SKM-1 treated with dmso at 0.1 percent for 144 hours (cell line): ENCODE data around the gene CENPV.
"Not testable (repeated sequence)": the region's sequence is repeated elsewhere in the genome, so short reads cannot be mapped to it uniquely, and the experiment has no call there.

Experiments used
- DNase-seq: peaks from one replicate; lab custom pipeline; 2025; ENCODE audit not compliant: unreplicated experiment; lab: John Stamatoyannopoulos, UW

CENPV gene

DNA sequence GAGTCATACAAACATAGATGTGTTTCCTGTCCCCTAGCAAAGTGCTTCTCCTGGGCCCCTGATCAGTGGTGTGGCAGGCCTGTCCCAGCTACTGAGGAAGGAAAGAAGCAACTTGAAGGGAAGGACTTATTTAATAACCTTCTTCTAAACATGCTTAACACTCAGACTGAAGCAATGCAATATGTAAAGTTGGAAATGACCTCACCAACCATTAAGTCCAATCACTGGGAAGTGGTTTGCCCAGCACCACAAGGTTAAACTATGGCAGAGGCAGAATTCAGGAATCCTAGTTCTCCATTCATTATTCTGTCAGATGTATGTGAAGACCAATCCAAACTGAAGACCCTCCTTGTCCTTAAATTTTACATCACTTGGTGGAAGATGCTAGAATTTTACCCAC lies 39.1 kb downstream of the CENPV start:
- DNase-seq, result no peak

- no peak for DNase-seq
These were observed 39.9 kb downstream of the CENPV start for GRCh38 chr17:16313139-16314090.

DNA sequence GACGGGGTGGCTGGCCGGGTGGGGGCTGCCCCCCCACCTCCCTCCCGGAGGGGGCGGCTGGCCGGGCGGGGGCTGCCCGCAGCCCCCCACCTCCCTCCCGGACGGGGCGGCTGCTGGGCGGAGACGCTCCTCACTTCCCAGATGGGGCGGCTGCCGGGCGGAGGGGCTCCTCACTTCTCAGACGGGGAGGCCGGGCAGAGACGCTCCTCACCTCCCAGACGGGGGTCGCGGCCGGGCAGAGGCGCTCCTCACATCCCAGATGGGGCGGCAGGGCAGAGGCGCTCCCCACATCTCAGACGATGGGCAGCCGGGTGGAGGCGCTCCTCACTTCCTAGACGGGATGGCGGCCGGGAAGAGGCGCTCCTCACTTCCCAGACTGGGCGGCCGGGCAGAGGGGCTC lies 41.2 kb downstream of the CENPV start:
- not testable (repeated sequence) for DNase-seq

- no peak for DNase-seq
These were observed 47.1 kb downstream of the CENPV start for GRCh38 chr17:16306211-16306610.

DNA sequence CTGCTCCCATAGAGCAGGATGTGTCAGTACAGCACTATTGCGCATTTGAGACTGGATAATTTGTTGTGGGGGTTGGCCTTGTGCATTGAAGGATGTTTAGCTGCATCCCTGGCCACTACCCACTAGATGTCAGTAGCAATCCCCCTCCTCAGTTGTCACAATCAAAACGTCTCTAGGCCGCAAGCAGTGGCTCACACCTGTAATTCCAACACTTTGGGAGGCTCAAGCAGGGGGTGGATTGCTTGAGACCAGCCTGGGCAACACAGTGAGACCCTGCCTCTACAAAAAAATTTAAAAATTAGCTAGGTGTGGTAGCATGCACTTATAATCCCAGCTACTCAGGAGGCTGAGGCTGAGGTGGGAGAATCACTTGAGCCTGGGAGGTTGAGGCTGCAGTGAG lies 48.4 kb downstream of the CENPV start:
- DNase-seq, result peak; percentile 19

DNA sequence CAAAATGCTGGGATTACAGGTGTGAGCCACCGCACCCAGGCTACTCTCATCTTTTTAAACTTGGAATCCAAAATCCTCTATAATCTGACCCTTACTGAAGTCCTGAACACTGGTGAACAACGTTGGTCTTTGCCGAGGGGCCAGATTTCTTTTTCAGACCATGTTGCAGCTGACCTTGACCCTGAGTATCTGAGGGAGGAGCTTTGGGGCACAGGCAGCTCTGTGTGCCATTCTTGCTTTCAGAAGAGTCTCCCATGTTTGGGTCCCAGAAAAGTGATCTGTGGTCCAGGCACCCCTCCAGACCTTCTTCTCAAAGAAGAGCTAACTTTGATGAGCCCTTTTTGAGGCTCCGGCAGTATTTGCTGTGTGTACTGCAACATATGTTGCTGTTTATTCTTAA lies 50.4 kb downstream of the CENPV start:
- no peak for DNase-seq

DNA sequence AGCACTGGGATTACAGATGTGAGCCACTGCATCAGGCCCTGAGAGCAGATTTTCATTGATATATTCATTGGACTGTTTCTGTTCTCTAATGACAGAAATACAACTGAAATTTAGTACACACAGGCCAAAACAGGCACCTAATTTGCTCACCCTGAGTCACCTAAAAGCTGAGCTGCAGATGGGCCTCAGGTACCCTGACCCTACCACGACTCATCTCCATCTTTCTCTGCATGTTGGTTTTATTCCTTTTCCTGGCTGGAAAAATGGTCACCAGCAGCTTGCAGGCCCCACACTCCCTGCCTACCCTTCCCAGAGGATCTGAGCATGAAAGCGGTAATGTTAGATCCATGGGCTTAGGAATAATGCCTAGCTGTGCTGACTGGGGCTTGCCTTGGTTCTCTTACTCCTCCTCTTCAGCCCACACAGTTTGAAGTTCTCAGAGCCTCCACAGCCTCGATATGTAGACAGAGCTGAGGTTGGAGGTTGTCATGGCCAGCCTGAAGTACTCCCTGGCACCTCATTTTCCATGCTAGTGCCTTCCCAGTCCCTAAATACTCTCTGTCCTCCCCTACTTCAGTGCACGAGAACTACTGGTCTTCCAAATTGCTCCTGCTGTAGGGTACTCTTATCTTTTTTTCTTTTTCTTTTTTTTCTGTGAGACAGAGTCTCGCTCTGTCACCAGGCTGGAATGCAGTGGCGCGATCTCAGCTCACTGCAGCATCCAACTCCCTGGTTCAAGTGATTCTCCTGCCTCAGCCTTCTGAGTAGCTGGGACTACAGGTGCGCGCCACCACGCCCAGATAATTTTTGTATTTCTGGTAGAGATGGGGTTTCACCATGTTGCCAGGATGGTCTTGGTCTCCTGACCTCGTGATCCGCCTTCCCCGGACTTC lies 51.1 kb downstream of the CENPV start:
- no peak for DNase-seq

GRCh38 chr17:16300554-16300953 lies 52.7 kb downstream of the CENPV start:
- no peak for DNase-seq

DNA sequence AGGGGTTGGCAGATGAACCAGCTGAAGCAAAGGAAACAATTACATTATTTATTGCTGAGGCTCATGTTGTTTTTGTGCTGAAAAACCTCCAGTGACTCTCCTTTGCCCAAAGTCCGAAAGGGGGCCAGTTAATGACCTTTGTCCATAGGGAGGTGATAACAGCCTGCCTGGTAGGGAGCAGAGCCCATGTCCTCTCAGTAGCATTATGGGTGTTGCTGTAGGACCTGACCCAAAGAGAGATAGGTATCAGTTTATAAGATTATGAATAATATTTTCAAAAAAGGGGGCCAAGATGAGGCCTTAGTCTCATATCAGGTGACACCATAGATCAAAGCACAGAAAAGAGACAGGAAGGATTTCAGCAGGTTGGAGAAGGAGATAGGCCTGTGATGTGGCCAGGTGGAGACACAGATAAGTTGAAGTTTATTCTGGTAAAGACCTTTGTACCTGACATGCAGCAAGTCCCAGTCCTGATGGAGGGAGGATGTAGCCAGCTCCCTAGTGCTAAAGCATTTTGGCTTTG lies 55.1 kb downstream of the CENPV start:
- no peak for DNase-seq

GRCh38 chr17:16297367-16298139 lies 55.7 kb downstream of the CENPV start:
- DNase-seq, result no peak

GRCh38 chr17:16296072-16296471 lies 57.2 kb downstream of the CENPV start:
- DNase-seq, result not testable (repeated sequence)

GRCh38 chr17:16294560-16294959 lies 58.7 kb downstream of the CENPV start:
- DNase-seq, result no peak

DNA sequence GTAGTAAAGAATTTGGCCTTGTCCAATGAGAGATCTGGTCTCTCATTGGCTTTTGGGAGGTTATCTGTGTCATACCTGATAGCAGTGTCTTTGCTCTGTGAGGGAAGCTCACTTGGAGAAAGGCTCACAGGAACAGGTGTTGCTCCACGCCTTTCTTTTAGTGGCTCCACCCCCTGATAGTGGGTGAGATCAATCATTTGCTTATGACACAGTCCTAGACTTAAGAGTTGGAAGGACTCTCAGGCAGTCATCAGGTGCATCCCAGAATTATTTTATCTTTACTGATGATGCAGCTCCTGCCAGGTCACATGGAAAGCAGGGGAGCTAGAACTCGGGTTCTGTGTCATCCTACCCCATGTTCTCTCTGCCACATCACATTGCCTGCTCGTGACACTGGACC lies 59.3 kb downstream of the CENPV start:
- DNase-seq, result no peak
